Measurements from ENCODE around the gene C4A. TPM values are rescaled to one million over a fixed set of nuclear protein-coding genes. Genes with fewer than 3 reads are reported as not detected.

C4A gene
- total RNA-seq, 1 experiment from 2014 or later: 13.1 TPM

GRCh38 chr6:31969712-31970603 is 11.9 kb upstream of the C4A start:
- DNase-seq: no peak
- H3K27me3 Mint-ChIP-seq (ENCODE audit: unreplicated experiment): no peaks in the 10 kb centered on the region
- peak overlapping the region; percentile 86 for H3K4me3 Mint-ChIP-seq (ENCODE audit: low read depth, unreplicated experiment)
- no peak for TF ChIP-seq CTCF (IDR thresholded peaks at IDR 0.05; ENCODE audit: unreplicated experiment)
- peaks cover 27% of the 10 kb centered on the region for H3K4me1 Mint-ChIP-seq (ENCODE audit: low read depth, unreplicated experiment)
- H3K9me3 Mint-ChIP-seq (ENCODE audit: low read depth, unreplicated experiment): no peaks in the 10 kb centered on the region
- no TSS peak for BruUV-seq (replicated peaks)
- CTCF ChIA-PET: interaction anchor here (0.6 to 1.6 kb wide), 2 partner anchors 195 to 274 kb away, joined by 3 to 4 read pairs; no protein-coding TSS in a partner anchor
- H3K27ac Mint-ChIP-seq (ENCODE audit: unreplicated experiment): peak overlapping the region; percentile 98
- intact Hi-C loops (cut with micrococcal nuclease; ENCODE audit: unreplicated experiment): no loop called here
- H3K36me3 Mint-ChIP-seq (ENCODE audit: insufficient read depth, unreplicated experiment): peaks cover 90% of the 10 kb centered on the region

- no peak for TF ChIP-seq CTCF (IDR thresholded peaks at IDR 0.05; ENCODE audit: unreplicated experiment)
- BruUV-seq (replicated peaks): no TSS peak
- no peaks in the 10 kb centered on the region for H3K9me3 Mint-ChIP-seq (ENCODE audit: low read depth, unreplicated experiment)
- DNase-seq: no peak
- H3K27me3 Mint-ChIP-seq (ENCODE audit: unreplicated experiment): no peaks in the 10 kb centered on the region
- H3K27ac Mint-ChIP-seq (ENCODE audit: unreplicated experiment): peak overlapping the region; percentile 98
- peaks cover 92% of the 10 kb centered on the region for H3K36me3 Mint-ChIP-seq (ENCODE audit: insufficient read depth, unreplicated experiment)
- intact Hi-C loops (cut with micrococcal nuclease; ENCODE audit: unreplicated experiment): no loop called here
- peaks cover 27% of the 10 kb centered on the region for H3K4me1 Mint-ChIP-seq (ENCODE audit: low read depth, unreplicated experiment)
- CTCF ChIA-PET: interaction anchor here (0.6 to 1.6 kb wide), 4 partner anchors 18 to 275 kb away, joined by 3 to 5 read pairs (median 4); no protein-coding TSS in a partner anchor
- H3K4me3 Mint-ChIP-seq (ENCODE audit: low read depth, unreplicated experiment): peak overlapping the region; percentile 86
Observed at GRCh38 chr6:31970604-31971271, 11.1 kb upstream of the C4A start.

- Mint-ChIP-seq H3K4me1 (ENCODE audit: low read depth, unreplicated experiment) (peaks cover 27% of the 10 kb centered on the region), H3K27me3 (ENCODE audit: unreplicated experiment) (no peaks in the 10 kb centered on the region), H3K36me3 (ENCODE audit: insufficient read depth, unreplicated experiment) (peaks cover 86% of the 10 kb centered on the region), H3K9me3 (ENCODE audit: low read depth, unreplicated experiment) (no peaks in the 10 kb centered on the region), H3K27ac (ENCODE audit: unreplicated experiment) (peak overlapping the region; percentile 98), H3K4me3 (ENCODE audit: low read depth, unreplicated experiment) (peak overlapping the region; percentile 86)
- BruUV-seq (replicated peaks): TSS peak; percentile 78
- TF ChIP-seq CTCF (IDR thresholded peaks at IDR 0.05; ENCODE audit: unreplicated experiment): no peak
- CTCF ChIA-PET: interaction anchor here (1.1 to 1.8 kb wide), 6 partner anchors 19 to 231 kb away, joined by 3 to 7 read pairs (median 4); partner anchors contain the start of genes CFB and ZBTB12
- intact Hi-C loops (cut with micrococcal nuclease; ENCODE audit: unreplicated experiment): no loop called here
- DNase-seq: no peak
Observed at GRCh38 chr6:31971279-31971992, 10.4 kb upstream of the C4A start.

All from Calu3 (cell line).